GM19023 (cell line): ENCODE data around the gene RPS6KA2.
A peak's percentile ranks its signal among the peaks of the same experiment; 100 is the strongest.
"Not testable (repeated sequence)": the region's sequence is repeated elsewhere in the genome, so short reads cannot be mapped to it uniquely, and the experiment has no call there.

Source experiments
- ATAC-seq: cut with Tn5 transposase; IDR thresholded peaks from one replicate; pipeline ENCODE4 v1.9.1; 2021; ENCODE audit warnings: mild to moderate bottlenecking, moderate library complexity; ENCODE audit not compliant: unreplicated experiment

RPS6KA2 gene

GRCh38 chr6:166558156-166559005 is 68.7 kb downstream of the RPS6KA2 start:
- ATAC-seq, result no peak

- ATAC-seq, result no peak
Measured at GRCh38 chr6:166556863-166557322, 70.2 kb downstream of the RPS6KA2 start.

- no peak for ATAC-seq
Measured at GRCh38 chr6:166556336-166556735, 70.7 kb downstream of the RPS6KA2 start.

- no peak for ATAC-seq
Measured at GRCh38 chr6:166555086-166555485, 72.0 kb downstream of the RPS6KA2 start.

GRCh38 chr6:166554316-166554715 is 72.7 kb downstream of the RPS6KA2 start:
- no peak for ATAC-seq

- no peak for ATAC-seq
Measured at GRCh38 chr6:166553563-166554271, 73.3 kb downstream of the RPS6KA2 start.

- no peak for ATAC-seq
Measured at GRCh38 chr6:166552600-166552999, 74.5 kb downstream of the RPS6KA2 start.

- no peak for ATAC-seq
Measured at GRCh38 chr6:166551754-166552495, 75.1 kb downstream of the RPS6KA2 start.

GRCh38 chr6:166546653-166547052 is 80.4 kb downstream of the RPS6KA2 start:
- no peak for ATAC-seq

- ATAC-seq, result no peak
Measured at GRCh38 chr6:166545156-166546034, 81.7 kb downstream of the RPS6KA2 start.

GRCh38 chr6:166544296-166544605 is 82.8 kb downstream of the RPS6KA2 start:
- no peak for ATAC-seq

GRCh38 chr6:166543603-166544295 is 83.3 kb downstream of the RPS6KA2 start:
- ATAC-seq, result no peak

- ATAC-seq, result no peak
Measured at GRCh38 chr6:166542580-166542912, 84.5 kb downstream of the RPS6KA2 start.

- no peak for ATAC-seq
Measured at GRCh38 chr6:166541876-166542579, 85.0 kb downstream of the RPS6KA2 start.

GRCh38 chr6:166541366-166541765 is 85.7 kb downstream of the RPS6KA2 start:
- ATAC-seq, result peak; percentile 35

GRCh38 chr6:166540631-166541331 is 86.3 kb downstream of the RPS6KA2 start:
- peak; percentile 97 for ATAC-seq

- ATAC-seq, result no peak
Measured at GRCh38 chr6:166539543-166539942, 87.5 kb downstream of the RPS6KA2 start.

- not testable (repeated sequence) for ATAC-seq
Measured at GRCh38 chr6:166539011-166539385, 88.1 kb downstream of the RPS6KA2 start.
